ENCODE data around the gene EDC4. TPM values are rescaled to one million over a fixed set of nuclear protein-coding genes. Genes with fewer than 3 reads are reported as not detected.

Gene EDC4
- total RNA-seq, 1 donor from 2014 or later = 48.4 TPM

- DNase-seq (ENCODE audit: low read depth) = peak; percentile 64
- H3K4me3 ChIP-seq (ENCODE audit: low read depth, low read length) = peak within 1 kb of the TSS; percentile 96
- H3K36me3 ChIP-seq (ENCODE audit: control insufficient read depth, insufficient read depth, low read length) = peaks cover 3% of the 10 kb centered on the region
- no peaks in the 10 kb centered on the region for H3K27me3 ChIP-seq (ENCODE audit: control insufficient read depth, insufficient read depth, low read length)
- TF ChIP-seq CTCF (IDR thresholded peaks at IDR 0.05; ENCODE audit: insufficient read depth, low read length, poor library complexity, severe bottlenecking) = no peak
These were observed 26.4 kb upstream of the EDC4 start, which contains the start of gene NUTF2 for GRCh38 chr16:67846320-67847063. NUTF2 (plus strand) TSS chr16:67846933; CDS start chr16:67865131, 18,198 bp downstream.

- no peak for DNase-seq (ENCODE audit: low read depth)
These were observed 25.6 kb upstream of the EDC4 start, which contains the start of gene CENPT for GRCh38 chr16:67847064-67847861. CENPT (minus strand) TSS chr16:67847693; CDS start chr16:67833859, 13,834 bp downstream.

GRCh38 chr16:67848118-67848517 lies 24.7 kb upstream of the EDC4 start:
- H3K27me3 ChIP-seq (ENCODE audit: control insufficient read depth, insufficient read depth, low read length) = no peaks in the 10 kb centered on the region
- peak overlapping the region; percentile 96 for H3K4me3 ChIP-seq (ENCODE audit: low read depth, low read length)
- TF ChIP-seq CTCF (IDR thresholded peaks at IDR 0.05; ENCODE audit: insufficient read depth, low read length, poor library complexity, severe bottlenecking) = no peak
- H3K36me3 ChIP-seq (ENCODE audit: control insufficient read depth, insufficient read depth, low read length) = peaks cover 3% of the 10 kb centered on the region
- no peak for DNase-seq (ENCODE audit: low read depth)

More at GRCh38 chr16:67847064-67847861, 25.6 kb upstream of the EDC4 start, which contains the start of gene CENPT:
- H3K36me3 ChIP-seq (ENCODE audit: control insufficient read depth, insufficient read depth, low read length) = peaks cover 3% of the 10 kb centered on the region
- peak within 1 kb of the TSS; percentile 96 for H3K4me3 ChIP-seq (ENCODE audit: low read depth, low read length)
- TF ChIP-seq CTCF (IDR thresholded peaks at IDR 0.05; ENCODE audit: insufficient read depth, low read length, poor library complexity, severe bottlenecking) = no peak
- H3K27me3 ChIP-seq (ENCODE audit: control insufficient read depth, insufficient read depth, low read length) = no peaks in the 10 kb centered on the region

GRCh38 chr16:67853670-67854069 lies 19.2 kb upstream of the EDC4 start:
- H3K4me3 ChIP-seq (ENCODE audit: low read depth, low read length) = no peak overlapping the region
- no peak for DNase-seq (ENCODE audit: low read depth)
- TF ChIP-seq CTCF (IDR thresholded peaks at IDR 0.05; ENCODE audit: insufficient read depth, low read length, poor library complexity, severe bottlenecking) = no peak
- H3K27me3 ChIP-seq (ENCODE audit: control insufficient read depth, insufficient read depth, low read length) = no peaks in the 10 kb centered on the region
- peaks cover 3% of the 10 kb centered on the region for H3K36me3 ChIP-seq (ENCODE audit: control insufficient read depth, insufficient read depth, low read length)

GRCh38 chr16:67855789-67856188 lies 17.1 kb upstream of the EDC4 start:
- Histone ChIP-seq H3K4me3 (ENCODE audit: low read depth, low read length) (no peak overlapping the region), H3K36me3 (ENCODE audit: control insufficient read depth, insufficient read depth, low read length) (peaks cover 2% of the 10 kb centered on the region), H3K27me3 (ENCODE audit: control insufficient read depth, insufficient read depth, low read length) (no peaks in the 10 kb centered on the region)
- no peak for DNase-seq (ENCODE audit: low read depth)
- no peak for TF ChIP-seq CTCF (IDR thresholded peaks at IDR 0.05; ENCODE audit: insufficient read depth, low read length, poor library complexity, severe bottlenecking)
